8988T (cell line): ENCODE measurements around the gene TMCO4.

Experiments
- DNase-seq: peaks from one replicate; pipeline ENCODE4 v3.0.0; 2011

TMCO4 gene

DNA sequence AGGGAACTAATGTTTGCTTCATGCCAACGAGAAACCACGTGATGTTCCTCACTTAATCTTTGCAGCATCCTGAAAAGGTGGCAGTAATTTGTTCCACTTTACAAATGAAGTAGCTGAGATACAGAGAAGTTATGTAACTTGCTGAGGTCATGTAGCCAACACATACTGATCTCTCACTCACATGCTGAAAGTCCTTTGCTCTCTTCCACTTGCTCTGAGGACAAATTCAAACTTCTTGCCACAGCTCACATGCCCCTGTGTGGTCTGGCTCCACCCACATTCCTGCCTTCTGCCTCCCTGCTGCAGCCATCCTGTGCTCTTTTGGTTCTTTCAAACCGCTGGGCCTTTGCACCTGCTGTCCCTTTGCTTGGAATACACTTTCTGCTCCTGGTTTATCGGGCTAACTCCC, 55.4 kb downstream of the TMCO4 start:
- DNase-seq: no peak

DNA sequence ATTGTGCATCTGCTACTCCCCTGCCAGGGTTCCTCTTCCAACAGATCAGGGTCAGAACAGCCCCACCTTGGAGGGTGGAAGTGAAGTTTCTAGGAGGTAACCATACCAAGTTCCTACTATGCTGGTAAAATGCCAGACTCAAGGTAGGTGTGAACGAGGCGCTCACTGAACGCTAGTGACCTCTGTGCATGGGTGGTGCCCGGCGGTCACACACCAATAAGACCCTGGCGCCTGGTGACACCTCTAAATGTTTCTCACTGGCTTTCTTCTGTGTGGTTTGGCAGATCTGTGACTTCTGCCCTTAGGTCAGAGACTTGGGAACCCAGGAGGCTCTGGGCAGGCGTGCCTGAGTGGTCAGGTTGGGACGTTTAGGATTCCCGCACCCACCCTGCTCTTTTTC, 55.9 kb downstream of the TMCO4 start:
- no peak for DNase-seq

DNA sequence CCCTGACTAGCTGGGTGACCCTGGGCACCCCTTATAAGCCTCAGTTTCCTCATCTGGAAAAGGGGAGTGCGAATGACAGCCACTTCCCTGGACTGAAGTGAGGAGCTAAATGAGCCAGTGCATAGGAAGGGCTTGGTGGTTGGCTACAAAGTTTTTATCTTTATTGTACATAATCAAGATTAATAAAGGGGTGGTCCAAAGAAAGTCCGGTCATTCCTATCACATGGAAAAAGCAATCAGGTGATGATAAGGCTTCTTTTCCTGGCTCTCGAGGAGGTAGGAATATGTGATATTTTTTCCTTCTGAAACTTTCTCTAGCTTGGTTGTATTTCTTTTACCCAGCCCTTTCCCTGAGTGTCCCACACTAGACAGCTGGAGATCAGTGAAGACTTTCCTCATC, 56.5 kb downstream of the TMCO4 start:
- DNase-seq: no peak

DNA sequence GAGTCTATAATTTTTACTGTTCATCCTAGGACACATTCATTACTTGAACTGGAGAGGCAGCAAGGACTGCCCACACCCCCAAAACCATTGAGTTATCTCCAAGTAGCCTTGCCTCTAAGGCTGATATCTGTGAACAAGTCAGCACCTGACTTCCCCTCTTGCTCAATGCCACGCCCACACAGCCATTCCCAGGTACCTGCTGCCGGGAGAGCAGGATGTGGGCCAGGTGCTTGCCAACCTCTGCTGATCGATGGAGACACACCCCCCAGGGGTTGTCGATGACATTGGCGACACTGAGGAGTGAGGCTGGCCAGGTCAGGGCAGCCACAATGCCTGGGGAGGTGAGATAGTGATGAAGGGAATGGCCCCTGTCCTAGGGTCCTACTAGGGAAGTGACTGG, 60.1 kb downstream of the TMCO4 start:
- no peak for DNase-seq

DNA sequence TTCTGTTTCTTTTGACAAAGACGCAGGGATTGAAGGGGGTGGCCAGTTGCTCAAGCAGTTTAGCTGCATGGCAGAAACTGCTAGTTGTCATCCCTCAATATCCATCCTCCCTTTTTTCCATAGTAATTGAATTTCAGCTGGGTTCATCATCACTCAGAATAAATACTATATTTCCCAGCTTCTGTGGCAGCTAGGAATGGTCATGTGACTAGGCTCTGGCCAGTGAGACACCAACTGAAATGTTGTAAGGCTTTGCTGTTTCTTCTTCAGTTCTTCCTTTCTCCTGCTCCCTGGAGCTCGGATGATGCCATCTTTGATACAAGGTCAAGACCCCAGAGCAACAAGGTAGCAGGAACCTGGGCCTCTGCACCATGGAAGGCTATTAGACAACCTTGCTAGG, 61.0 kb downstream of the TMCO4 start:
- no peak for DNase-seq

DNA sequence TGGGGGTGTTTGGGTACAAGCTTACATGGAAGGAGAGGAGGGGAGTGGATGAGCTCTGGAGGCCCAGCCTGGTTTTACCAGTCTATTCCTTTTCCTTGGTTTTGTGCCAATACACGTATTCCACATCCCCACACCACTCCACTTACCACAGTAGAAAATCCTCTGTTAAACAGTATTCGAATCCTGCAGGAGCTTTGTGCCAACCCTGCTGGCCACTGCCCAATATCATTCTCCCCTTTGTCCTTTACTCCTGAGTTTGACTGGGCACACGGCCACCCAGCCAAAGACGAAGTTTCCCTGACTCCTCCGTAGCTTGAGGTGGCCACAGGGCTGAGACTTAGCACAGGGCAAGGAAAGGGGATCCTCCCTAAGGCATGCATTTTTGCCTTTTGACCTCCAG, 61.6 kb downstream of the TMCO4 start:
- no peak for DNase-seq

DNA sequence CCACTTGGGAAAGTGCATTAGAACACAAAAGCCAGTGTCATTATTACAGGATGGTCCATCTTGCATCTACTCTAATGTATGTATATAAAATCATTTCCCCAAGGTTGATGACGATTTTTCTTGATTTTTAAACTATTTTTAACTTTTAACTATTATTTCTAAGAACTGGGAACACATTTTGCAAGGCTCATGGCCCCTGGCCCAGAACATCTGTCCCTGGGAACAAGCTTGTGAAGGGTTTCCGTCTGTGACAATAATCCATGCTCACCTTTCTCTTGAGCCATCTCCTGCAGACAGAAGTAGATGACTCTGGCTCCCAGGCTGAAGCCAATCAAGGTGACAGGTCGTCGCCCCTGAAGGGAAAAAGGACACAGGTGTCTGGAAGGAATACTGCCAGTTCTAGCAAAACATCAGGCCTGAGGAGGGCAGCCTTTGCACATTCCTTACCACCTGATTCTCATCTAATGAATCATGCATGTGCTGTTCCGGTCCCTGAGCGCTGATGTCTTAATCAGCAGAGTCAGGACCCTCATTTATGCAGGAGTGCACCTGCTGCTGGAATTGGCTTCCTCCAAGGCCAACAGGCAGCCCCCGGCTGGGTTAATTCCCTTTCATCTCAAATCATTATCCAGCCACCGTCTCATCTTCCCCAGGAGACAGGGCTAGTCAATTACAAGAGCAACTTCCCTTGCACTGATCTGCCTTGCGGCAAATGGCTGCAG, 62.5 kb downstream of the TMCO4 start:
- peak; percentile 70 for DNase-seq

DNA sequence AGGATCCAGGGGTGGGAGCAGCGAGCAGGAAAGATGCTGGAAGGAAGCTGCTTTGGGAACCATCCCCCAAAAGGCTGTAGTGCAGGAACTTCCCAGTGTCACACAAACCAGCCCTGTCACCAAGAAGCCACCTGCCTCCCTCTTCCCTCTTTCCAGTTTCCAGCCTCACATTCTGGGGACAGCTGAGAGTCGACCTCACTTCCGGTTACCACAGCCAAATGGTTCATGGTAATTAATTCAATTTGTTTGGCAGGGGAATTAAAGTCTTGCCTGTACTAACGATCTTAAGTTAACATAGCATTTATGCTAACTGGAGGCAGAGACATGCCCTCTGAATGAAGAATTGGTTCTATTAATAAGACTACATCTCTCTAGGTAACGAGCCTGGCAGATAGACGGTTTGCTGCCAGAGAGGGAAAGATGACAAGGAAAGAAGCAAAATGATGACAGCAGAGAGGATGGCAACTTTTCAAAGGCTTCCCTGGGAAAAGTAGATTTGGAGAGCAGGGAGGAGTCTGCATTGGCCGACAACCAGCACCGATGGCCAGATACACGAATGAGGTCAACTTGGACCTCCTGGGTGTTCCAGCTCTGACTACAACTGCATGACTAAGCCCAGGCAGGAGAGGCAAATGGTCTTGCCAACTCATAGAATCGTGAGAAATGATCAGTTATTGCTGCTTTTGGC, 64.1 kb downstream of the TMCO4 start:
- no peak for DNase-seq

DNA sequence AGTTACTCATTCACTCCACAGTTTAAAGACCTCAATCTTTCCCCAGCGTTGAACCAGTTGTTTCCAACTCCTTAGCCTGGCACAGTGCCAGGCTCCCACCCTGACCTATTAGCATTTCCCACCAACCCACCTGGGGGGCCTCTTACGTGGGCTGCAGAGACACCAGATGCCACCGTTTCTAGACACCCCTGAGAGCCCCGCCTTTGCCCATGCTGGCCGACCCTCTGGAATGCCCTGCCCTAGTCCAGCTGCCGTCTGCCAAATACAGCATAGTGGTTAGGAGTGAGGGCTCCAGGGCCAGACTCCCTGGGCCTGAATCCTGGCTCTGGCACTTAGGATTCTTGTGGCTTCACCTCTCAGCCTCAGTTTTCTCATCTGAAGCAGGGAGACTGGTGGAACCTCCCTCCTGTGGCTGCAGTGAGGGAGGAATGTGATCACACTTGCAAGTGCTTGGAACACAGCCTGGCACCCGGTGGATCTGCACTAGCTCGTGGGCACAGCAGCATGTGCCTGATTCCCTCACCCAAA, 65.2 kb downstream of the TMCO4 start:
- no peak for DNase-seq

DNA sequence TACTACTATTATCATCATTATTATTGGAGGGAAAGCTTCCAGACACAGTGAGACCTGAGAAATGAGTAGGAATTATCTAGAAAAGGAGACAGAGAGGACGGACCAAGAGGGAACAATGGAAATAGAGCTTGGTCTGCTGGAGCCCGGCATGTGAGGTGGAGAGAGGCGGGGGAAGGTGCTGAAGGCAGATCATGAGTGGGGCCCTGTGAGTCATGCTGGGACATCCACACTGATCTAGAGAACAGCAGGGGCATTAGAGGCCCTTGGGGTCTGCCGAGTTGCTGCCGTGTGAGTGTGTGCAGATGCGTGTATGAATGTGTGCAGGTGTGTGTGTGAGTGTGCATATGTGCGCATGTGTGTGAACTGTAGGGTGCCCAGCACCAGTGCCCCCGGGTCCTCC, 65.7 kb downstream of the TMCO4 start:
- DNase-seq: no peak

DNA sequence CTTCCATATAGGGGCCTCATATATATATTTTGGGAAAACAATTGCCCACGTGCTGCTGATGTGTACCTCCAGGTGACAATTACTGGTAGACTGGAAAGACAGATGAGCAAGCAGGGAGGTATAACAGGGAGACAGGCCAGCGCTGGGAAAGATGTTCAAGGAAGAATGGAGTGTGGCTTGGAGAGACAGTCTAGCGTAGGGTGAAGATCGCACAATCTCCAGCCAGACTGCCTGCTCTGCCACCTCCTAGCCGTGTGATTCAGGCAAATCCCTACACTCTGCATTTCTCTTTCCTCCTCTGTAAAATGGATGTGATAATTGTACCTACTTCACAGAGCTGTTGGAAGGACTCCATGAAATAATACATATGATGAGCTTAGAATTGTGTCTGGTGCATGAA, 66.1 kb downstream of the TMCO4 start:
- no peak for DNase-seq

DNA sequence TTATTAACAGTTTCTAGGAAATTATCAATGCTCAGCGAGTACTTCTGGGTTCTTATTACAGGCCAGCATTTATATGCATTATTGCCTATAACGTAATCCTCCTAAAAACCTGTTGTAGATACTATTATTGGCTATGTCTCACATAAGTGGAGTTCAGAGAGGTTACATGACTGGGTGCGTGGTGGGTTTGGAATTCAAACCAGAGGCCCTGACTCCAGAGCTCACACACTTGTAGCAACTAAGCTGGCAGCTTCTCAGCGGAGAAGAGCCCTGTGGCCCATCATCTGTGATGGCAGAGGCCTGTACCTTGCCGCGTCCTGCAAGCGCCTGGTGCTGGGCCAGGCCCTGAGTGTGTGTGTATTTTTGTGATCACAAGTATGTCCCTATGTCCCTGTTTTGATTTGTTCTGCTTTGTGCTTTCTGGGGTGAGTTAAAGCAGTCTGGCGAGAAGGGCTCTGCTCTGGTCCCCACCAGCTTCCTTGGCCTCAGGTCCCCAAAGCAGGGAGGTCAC, 68.3 kb downstream of the TMCO4 start:
- DNase-seq: no peak

DNA sequence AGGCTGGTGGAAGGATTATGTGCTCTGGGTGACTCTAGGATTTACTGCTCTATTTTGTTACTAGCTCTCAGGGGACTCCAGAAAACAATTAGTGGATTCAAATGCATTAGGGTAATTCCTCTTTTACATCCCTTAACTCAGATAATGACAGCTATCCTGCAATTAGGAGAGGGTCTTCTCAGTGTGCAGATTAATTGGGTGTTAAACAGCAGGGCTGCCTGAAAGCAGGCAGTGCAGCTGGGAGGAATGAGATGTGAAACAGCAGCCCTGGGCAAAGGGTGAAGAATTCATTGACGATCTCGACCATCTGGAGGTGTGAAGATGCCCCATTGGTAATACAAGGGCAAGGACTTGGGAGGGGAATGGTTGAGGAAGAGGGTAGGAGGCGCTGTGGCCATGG, 68.9 kb downstream of the TMCO4 start:
- no peak for DNase-seq

DNA sequence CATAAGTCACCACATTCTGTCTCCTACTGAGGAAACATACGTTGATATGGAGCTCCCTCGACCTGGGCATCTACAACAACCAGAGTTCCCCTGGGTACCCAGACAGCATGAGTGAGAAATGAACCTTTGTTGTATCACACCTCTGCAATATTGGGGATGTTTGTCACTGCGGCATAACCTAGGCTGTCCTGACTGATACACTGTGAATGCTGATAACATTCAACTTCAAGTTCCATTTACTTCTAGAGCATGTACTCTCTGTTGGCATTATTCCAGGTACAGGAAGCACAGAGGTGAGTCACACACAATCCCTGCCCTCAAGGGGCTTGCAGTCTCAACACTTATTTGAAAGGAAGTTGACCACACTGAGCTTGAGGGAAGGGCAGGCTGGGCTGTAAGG, 69.5 kb downstream of the TMCO4 start:
- no peak for DNase-seq

DNA sequence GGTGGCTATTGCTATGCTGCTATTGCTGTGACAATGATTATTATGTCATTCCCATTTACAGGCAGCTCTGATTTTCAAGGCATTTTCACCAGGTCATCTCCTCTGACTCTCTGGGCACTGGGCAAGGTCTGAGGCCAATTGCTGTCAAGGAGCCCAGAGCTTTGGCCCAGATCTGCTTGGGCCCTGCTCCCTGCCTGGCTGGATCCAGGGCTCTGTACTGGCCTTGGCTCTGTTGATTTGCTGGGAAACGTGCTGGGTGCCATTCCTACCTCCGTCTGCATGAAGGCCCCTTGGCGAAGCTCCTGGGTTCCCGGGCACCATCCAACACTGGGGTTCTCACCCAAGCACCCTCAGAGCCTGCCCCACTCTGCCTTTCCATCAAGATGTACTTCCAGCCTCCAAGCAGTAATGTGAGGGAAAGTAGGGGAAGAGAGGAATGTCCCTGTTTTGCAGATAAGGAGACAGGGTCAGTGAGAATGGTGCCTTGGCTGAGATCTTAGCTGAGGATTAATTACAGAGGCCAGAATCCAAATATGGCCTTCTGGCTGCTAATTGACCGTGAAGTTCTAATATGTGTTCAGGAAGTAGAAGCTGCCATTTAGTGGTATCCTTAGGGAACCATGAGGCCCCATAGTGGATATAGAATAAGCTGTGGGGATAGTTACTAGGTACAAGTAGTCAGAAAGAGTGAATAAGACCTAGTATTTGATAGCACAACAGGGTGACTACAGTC, 71.1 kb downstream of the TMCO4 start:
- no peak for DNase-seq

DNA sequence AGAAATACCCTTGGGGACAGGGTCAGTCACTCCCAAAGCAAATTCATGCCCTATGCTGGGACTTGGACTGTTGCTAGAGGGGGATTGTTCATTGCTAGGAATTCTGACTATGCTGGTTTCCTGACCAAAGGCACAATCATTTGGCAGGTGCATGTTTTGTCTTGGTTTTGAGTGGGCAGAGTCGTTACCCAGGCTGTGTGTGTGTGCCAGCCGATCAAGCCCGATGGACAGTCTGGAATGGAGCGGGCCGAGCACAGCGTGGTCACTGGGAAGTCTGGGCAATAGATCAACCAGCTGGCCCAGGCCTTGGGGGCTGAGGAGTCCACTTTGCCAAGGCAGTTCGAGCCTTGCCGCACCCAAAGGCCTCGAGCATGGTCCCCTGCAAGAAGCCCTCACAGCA, 74.1 kb downstream of the TMCO4 start:
- no peak for DNase-seq

DNA sequence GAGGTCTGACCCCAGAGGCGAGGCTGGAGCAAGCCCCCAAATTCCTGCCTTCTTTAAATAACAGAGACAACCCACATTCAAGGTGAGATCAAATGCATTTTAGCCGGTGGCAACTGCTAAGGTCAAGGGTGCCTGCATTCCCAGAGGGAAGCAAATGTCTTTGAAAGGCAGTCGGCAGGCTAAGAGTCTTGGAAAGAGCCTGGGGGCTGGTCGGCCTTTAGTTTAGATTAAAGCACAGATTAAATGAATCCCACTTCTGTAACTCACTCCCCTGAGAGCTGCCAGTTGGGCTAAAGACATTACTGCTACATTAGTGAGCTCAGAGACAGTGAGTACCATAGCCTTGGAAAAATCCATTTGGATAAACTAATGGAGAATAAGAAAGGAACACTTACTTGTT, 75.8 kb downstream of the TMCO4 start:
- DNase-seq: no peak

DNA sequence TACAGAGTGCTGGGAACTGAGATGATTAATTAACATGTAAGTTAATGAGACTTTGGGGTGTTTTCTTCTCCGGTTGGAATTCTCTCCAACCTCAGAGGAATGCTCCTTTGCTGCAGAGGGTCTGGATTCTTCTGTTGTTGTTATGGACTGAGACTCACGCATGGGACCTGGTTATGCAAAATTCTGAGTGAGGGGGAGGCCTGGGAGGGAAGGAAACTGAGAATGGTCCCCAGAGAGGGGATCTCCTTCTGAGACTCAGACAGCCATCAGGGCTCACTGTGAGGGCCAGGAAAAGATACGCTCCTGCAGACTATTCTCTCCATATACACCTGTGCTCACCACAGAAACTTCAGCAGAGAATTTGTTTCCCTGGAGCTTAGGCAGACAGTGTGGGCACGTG, 78.7 kb downstream of the TMCO4 start:
- no peak for DNase-seq

DNA sequence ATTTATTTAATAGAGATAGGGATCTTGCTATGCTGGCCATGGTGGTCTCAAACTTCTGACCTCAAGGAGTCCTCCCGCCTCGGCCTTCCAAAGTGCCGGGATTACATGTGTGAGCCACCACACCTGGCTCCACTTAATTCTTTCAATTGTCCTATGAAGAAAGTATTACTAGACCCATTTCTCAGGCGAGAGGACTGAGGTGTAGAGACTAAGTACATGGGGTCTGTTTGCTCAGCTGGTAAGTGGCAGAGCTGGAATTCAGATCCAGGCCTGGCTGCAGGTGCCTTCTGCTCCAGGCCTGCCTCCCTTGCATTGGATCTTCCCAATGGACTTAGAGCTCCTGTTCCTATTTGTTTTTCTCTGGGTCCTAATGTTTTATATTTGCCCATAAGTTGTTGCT, 79.5 kb downstream of the TMCO4 start:
- no peak for DNase-seq

DNA sequence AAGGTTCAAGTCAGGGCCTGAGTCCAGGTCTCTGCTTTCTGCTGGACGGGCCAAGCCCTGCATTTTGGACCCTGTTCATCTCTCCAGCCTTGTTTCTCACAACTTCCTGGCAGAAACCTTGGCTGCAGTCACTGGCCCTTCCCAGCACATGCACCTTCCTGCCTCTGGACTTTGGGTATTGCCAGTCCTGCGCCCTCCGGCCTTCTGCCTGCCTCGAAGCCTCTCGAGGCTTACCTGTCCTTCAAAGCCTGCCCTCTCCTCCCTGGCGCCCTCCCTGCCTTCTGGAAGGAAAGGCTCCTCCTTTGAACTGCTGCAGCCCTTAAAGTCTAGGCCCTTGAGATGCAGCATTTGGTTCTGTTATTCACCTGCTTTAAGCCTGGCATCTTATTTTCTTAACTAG, 82.2 kb downstream of the TMCO4 start:
- DNase-seq: no peak

DNA sequence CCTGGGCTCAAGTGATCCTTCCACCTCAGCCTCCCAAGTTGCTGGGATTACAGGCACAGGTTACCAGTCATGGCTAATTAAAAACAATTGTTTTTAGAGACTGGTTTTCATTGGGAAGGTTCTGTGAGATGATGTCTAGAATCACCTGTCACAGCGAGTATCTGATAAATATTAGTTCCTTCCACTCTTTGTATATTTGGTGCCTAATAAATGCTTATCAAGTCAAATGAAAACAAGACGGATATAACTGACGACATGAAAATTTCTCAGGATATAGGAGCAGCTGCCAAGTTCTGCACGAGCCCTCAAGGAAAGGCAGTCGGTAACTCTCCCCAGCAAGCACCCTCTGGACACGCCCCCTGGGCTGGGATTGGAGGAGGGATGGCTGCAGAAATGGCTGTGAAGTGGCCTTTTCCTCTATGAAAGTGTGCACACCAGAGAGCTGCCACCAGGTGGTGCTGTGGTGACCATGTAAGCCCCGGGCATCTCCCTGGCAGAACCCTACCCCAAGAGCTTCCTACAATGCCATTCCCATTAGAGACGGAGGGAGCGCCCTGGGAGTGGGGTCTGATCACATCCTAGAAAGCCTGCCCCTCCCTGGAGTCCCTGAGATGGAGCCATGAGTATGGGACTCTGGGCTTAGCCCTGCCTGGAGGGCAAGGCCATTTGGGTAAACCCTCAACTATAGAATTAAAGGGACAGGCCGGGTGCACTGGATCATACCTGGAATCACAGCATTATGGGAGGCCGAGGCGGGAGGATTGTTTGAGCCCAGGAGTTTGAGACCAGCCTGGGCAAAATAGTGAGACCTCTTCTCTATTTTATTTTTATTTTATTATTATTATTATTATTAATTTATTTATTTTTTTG, 84.1 kb downstream of the TMCO4 start:
- peak; percentile 62 for DNase-seq

DNA sequence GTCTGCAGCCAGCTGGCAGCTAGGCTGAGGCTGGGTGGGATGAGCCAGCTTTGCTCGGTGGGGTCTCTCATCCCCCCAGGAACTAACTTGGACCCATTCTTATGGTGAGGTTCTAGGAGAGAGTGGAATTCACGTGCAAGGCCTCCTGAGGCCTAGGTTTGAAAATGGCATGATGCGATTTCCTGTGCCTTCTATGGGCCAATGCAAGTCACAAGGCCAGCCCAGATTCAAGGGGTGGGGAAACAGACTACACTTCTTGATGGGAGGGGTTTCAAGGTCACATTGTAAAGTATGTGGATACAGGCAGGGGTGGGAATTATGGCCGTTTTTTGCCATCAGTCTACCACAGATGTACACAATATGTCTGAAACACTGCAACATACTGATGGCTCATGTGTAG, 86.8 kb downstream of the TMCO4 start:
- no peak for DNase-seq
